ENCODE measurements around the gene PERM1.

Gene PERM1

DNA sequence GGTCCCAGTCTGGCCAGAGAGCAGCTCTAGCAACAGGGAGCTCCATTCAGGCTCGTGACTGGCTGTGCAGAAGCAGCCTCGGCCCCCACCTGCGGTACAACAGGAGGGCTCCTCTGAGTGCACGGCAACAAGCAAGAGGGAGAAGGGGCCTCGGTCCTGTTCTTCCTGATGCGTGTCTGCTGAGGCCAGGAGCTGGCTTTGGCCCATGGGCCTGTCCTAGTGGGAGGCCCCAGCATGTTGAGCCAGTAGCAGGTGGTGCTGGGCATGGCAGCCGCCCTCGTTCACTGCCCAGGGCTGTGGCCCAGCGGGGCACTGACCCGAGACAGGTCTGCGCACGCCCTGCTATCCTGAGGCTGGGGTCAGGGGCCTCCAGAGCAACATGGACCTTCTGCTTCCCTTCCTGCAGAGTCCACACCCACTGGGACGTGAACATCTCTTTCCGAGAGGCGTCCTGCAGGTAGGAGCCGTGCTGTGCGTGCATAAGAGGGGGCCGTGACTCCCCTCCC is 51.2 kb downstream of the PERM1 start:
- no peak for DNase-seq

DNA sequence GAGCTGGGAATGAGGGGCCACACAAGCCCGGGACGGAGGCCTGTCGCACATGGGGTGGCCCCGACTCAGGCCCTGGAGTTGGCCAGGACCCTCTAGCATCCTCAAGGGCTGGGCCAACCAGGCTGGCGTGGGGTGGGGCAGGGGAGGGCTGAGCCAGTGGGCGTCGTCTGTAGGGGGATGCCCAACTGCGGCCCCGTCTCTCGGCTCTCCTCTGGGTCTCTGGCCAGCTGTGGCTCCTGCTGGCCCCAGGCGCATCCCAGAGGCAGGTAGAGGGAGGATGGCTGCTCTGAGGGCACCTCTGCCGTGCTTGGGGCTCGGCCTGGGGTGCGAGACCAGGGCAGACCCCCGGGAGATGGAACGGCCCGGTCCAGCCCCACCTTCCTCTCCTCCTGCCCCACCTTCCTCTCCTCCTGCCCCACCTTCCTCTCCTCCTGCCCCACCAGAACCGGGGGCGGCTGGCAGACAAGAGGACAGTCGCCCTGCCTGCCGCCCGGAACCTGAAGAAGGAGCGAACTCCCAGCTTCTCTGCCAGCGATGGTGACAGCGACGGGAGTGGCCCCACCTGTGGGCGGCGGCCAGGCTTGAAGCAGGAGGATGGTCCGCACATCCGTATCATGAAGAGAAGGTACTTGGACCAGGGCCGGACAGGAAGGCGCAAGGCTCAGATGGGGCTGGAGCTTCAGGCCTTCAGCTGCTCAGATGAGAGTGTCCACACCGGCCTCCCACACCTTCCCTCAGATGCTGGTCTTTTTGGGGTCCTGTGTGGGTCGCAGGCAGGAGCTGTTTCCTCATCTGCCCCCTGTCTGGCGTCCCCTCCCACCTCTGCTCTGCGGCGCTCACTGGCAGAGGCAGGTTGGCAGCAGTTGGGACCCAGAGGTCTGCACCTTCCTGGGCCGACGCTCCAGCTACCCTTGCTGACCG is 51.9 kb downstream of the PERM1 start:
- no peak for DNase-seq

DNA sequence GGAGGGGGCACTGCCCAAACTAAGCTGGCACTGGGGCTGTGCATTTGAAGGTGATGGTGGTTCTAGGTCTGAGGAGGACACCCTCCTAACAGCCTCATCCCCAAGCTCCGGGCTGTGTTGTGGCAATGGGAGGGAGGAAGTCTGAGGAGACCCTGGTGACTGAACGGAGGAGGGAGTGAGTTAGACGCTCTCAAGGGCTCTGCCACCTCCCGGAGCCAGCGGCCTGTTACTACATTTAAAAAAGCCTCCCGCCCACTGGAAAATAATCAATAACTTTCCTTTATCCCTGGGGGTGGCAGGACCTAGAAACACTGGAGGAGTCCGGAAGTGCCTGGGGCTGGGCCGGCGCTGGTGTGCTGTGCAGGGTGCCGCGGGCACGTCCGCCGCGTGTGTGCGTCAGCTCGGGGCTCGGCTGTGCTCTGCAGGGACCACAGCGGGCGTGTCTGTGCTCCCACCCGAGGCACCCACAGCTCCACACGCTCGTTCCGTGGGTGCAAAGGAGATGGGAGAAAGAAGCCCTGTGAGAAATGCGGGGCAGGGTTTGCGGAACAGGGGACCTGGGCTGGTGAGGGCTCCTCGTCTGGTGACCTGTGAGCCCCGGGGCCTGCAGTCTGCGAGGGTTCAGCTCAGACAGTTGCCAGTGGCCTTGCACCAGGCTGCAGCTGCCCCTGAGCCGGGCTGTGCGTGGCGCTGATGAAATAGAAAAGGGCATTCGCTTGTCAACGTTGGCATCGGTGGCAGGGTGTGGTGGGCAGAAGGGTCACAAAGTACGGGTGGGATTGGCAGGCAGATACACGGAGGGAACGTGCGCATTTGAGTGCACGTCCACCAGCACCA is 52.9 kb downstream of the PERM1 start:
- no peak for DNase-seq

DNA sequence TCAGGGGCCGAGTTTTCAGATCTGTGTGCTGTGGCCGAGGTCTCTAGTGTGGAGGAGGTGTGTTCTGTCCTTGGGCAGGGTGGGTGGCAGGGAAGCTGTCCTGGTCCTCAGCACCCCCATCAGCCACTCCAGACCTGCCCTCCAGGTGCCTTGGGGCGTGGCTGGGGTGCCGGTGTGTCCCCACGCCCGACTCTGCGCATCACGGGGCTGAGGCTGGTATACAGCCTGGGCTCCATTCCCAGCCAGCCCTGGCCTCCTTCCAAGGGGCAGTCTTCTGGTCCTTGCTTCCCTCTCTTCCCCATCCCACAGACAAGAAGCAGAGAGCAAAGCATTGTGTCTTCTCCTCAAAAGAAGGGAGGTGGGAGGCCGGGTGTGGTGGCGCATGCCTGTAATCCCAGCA is 54.1 kb downstream of the PERM1 start:
- no peak for DNase-seq

DNA sequence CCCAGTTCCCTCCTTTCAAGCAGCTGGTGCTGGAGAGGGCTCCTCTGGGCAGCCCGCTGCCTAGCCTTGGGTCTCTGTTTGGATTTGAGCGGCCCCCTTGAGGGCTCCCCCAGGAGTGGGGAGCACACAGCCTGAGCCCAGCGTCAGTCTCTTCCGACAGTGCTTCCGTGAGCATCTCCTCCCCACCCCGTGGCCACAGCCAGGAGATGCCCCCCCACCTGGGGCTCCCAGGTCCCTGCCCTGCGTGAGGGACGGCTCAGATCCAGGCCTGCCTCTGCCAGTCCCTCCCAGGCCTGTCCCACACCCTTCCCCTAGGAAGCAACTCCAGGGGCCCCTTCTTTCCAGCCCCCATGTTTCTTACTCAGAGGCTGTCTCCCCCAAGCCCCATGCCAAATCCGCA is 54.7 kb downstream of the PERM1 start:
- DNase-seq, result no peak

DNA sequence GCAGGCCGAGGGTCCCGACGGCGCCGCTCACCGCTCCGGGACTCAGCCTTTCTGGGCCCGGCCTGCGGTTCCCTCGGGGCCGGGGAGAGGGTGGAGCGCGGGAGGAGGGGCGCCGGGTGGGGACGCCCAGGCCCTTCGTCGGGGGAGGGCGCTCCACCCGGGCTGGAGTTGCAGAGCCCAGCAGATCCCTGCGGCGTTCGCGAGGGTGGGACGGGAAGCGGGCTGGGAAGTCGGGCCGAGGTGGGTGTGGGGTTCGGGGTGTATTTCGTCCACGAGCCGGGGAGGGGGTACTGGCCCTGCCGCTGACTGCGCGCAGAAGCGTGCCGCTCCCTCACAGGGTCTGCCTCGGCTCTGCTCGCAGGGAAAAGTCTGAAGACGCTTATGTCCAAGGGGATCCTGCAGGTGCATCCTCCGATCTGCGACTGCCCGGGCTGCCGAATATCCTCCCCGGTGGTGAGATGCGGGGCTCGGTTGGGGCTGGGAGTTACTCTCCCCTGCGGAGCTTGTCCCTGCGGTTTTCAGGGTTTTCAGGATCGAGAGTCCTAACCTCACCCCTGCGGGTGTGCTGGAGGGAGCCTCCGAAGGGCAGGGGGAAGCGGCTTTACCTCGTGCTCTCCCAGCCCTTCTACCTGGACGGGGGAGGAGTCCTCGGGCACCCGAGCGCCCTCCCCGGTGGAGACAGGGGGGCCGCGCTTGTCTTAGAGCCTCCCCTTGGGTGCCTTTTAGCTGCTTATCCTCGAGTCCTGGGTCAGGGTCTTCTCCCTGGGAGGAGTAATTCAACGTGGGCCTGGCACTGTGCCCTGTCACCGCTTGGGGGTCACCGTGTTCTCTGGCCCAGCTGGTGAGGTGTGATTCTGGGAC is 56.1 kb downstream of the PERM1 start:
- no peak for DNase-seq

All from NCI-H1436 treated with DMSO at 0.1 percent for 48 hours (cell line).